Activated T-cell treated with anti-CD3 and anti-CD28 coated beads, Interleukin-2, amount 50 U/mL, for 1 hour (primary cell): ENCODE results near the gene ANKLE1.

Experiments
- DNase-seq: peaks from one replicate; pipeline ENCODE4 v3.0.0-alpha.2; 2020

Gene ANKLE1

GRCh38 chr19:17327654-17328516 lies 46.2 kb downstream of the ANKLE1 start:
- peak; percentile 70 for DNase-seq

GRCh38 chr19:17328517-17329365 lies 47.0 kb downstream of the ANKLE1 start:
- DNase-seq = peak; percentile 61

GRCh38 chr19:17329366-17330261 lies 47.9 kb downstream of the ANKLE1 start:
- DNase-seq = no peak

GRCh38 chr19:17330262-17331044 lies 48.8 kb downstream of the ANKLE1 start:
- no peak for DNase-seq

GRCh38 chr19:17331045-17331558 lies 49.4 kb downstream of the ANKLE1 start:
- no peak for DNase-seq

GRCh38 chr19:17332360-17332676 lies 50.6 kb downstream of the ANKLE1 start:
- no peak for DNase-seq

GRCh38 chr19:17332677-17333581 lies 51.2 kb downstream of the ANKLE1 start:
- DNase-seq = no peak

GRCh38 chr19:17333611-17334413 lies 52.1 kb downstream of the ANKLE1 start:
- DNase-seq = peak; percentile 72

- peak; percentile 96 for DNase-seq
Observed at GRCh38 chr19:17334414-17335409, 53.0 kb downstream of the ANKLE1 start, which contains the start of gene ANO8. Gene ANO8, minus strand, starts transcription at chr19:17334855. Its CDS starts 185 bp downstream, at chr19:17334670.

- DNase-seq = no peak
Observed at GRCh38 chr19:17335575-17335974, 53.9 kb downstream of the ANKLE1 start.
